ENCODE results near the gene ZDHHC12.
A peak's percentile ranks its signal among the peaks of the same experiment; 100 is the strongest.

Gene ZDHHC12, protein sequence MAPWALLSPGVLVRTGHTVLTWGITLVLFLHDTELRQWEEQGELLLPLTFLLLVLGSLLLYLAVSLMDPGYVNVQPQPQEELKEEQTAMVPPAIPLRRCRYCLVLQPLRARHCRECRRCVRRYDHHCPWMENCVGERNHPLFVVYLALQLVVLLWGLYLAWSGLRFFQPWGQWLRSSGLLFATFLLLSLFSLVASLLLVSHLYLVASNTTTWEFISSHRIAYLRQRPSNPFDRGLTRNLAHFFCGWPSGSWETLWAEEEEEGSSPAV

DNA sequence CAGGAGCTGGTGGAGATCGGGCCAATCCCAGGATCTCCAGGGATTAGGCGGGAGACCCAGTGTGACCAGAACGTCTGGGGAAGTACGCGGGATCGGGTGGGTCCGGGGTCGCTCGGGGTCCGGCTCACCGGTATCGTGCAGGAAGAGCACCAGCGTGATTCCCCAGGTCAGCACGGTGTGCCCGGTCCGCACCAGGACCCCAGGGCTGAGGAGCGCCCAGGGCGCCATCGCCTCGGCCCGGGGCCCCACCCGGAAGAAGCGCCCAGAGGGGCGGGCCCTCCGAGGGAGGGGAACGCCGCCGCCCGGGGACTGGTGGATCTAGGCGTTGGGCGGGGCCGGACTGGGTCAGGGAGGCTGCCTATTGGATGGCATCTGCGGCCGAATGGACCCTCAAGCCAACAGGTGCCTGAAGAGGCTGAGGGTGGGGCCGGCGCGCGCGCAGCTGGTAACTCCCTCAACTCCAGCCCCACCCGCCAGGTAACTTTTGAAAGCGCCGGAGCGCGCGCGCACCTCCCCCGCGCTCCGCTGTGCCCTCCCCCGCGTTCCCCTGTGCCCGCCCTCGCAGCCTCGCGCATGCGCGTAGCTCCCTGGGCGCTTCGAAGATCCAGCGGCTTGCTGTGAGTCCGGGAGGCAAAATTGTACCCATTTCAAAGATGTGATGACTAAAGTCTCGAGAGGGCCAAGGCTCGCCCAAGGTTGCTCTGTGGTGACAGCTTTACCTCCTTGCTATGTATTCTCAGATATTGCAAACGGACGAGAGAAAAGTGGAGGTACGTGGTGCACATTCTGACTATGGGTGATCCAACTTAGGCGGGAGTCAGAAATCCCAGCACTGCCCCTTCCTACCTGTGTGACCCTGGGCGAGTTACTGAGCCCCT, at the start of gene ZDHHC12:
TSS of gene ZDHHC12 (minus strand) at position 262 of the 878 bp plus-strand sequence. CDS start at position 228, 34 bp downstream.
- DNase-seq, result peak; percentile 98

DNA sequence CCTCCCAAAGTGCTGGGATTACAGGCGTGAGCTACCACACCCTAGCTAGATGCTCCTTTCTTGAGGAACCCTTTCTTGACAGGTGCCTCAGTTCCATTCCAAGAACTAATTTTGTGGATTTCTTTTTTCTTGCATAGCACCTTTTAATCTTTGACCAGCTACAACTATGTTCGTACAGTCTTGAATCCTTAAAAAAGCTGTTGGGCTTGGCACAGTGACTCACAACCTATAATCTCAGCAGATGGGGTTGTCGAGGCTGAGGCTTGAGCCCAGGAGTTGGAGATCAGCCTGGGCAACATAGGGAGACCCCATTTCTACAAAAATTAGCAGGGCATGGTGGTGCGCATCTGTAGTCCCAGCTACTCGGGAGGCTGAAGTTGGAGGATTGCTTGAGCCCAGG, 49.1 kb upstream of the ZDHHC12 start:
- no peak for DNase-seq

DNA sequence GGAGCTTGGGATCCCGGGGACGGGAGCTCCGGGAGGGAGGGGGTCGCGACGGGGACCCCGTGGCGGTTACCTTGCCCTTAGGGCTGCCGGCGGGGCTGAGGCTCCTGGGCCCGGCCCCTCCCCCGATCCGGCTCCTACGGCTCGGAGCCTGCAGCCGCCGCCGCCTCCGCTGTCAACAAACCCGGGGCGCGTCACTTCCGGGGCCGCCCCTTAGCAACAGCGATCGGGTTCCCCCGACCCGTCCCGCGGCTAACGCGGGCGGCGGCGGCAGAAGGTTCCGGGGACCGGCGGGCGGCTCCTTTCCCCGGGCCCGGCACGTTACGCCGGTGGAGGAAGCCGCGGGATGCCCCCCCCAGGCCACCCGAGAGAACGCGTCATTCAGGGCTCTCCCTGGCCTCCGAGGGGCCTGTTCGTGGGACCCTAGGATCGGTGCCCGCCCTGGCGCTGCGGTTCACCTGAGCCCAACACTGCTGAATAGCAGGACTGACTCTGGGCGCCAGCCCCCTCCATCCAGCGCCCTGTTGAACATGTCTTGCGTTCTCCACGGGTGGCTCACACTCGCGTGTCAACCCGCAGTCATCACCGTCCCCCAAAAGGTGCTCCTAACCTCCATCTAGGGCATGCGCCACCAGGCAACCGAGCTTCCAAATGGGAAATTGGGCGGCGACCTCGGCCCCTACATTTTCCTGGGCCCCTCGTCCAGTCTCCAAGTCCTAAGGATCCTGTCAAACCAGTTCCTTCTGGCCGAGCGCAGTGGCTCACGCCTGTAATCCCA, 48.0 kb upstream of the ZDHHC12 start, which contains the start of gene ZER1:
TSS of gene ZER1 (minus strand) at position 183 of the 775 bp plus-strand sequence. CDS start 16,362 bp downstream, outside the sequence.
- peak; percentile 90 for DNase-seq

DNA sequence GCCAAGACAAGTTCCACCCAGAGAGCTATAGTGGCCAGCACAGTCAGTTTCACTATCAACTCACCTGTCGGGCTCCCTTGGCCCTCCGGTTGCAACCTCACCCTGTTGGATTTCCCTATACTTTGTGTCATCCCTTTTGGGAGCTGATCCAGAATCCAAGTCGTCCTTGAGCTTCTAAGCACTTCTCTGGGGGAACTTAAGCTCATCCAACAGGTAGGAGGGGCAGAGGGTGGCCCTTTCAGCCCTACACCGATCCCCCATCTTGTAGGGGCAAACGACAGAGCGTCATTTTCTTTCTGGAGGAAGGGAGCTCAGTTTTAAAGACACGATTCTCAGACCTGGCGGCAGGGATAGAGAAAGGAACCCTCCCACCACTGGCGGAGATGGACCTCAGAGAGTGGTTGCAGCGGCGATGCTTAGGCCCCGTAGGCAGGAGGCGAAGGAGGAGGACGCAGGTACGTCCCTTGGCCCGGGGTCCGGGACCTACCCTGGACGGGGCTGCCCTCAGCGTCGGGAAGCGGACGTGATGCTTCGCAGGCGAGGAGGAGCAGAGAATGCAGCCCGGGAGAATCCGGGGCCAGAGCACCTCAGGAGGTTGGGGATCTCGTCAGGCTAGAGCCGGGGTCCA, 47.3 kb upstream of the ZDHHC12 start:
- DNase-seq, result no peak

DNA sequence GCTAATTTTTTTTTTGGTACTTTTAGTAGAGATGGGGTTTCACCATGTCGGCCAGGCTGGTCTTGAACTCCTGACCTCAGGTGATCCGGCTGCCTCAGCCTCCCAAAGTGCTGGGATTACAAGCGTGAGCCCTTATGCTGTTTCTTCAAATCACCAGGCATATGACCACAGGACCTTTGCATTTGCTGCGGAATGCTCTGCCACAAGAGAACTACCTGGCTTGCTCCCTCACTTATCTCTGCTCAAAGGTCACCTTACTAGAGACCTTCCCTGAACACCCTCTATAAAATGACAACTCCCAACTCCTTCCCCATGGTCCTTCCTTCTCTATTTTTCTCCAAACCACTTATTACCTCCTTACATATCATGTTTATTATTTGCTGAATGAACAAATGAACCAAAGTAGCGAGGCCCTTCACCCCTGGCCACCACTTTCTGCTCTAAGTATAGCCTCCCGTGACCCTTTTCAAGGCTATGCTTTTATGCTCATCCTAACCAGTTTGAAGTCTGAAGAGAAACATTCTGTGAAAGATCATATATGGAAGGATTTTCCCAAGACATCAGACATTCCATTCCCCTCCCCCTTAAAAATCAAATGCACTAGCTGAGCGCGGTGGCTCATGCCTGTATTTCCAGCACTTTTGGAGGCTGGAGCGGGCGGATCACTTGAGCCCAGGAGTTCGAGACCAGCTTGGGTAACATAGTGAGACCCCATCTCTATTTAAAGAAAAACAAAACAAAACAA, 46.5 kb upstream of the ZDHHC12 start:
- no peak for DNase-seq

DNA sequence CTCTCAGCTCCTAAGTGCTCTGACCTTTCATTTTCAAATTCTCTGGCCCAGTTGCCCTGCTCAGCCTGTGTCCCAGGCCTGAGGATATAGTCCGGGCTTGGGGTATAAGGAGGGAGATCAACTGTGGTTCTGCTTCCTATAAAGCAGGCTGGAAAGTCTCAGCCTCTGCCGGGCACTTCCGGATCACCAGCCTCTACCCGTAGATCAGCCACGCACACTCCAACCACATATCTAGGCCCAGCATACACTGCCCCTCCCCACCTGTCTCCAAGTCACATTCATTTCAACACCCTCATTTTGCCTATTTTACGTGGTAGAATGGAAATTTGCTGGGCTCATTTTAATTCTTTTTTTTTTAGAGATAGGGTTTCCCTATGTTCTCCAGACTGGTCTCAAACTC, 44.7 kb upstream of the ZDHHC12 start:
- no peak for DNase-seq

DNA sequence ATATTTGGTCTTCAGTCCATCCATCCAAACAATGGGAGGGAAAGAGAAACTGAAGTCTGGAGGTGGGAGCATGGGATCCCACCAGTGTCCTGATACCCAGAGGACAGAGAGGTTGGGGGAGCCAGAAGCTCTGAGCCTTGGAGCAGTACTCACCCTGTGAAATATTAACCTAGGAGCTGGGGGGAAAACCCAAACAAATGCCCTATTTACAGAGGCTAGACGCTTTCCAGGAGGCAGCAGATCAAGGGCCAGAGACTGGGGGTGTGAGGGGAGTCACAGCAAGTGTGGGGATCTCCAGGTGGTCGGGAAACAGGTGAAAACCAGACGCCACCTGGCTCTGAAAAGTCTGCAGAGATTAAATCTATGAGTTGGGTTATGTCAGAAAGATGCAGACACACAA, 41.6 kb upstream of the ZDHHC12 start:
- no peak for DNase-seq

DNA sequence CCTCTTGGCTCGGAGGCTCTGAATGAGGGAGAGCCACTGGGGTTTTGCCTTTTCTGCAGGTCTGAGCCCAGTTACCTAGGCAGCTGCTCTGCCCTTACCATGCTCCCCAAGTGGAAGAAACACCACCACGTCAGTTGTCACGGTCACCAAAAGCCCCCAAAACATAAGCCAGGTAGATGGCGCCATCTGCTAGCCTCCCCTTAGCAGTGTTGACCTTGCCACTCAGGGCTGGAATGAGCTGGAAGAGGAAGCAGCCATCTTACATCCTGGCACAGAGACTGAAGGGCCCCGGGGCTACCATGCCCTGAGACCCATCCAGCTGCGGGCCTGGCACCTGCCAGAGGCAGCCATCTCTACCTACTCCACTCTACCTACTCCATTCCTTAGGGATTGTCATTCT, 40.4 kb upstream of the ZDHHC12 start:
- DNase-seq, result no peak

DNA sequence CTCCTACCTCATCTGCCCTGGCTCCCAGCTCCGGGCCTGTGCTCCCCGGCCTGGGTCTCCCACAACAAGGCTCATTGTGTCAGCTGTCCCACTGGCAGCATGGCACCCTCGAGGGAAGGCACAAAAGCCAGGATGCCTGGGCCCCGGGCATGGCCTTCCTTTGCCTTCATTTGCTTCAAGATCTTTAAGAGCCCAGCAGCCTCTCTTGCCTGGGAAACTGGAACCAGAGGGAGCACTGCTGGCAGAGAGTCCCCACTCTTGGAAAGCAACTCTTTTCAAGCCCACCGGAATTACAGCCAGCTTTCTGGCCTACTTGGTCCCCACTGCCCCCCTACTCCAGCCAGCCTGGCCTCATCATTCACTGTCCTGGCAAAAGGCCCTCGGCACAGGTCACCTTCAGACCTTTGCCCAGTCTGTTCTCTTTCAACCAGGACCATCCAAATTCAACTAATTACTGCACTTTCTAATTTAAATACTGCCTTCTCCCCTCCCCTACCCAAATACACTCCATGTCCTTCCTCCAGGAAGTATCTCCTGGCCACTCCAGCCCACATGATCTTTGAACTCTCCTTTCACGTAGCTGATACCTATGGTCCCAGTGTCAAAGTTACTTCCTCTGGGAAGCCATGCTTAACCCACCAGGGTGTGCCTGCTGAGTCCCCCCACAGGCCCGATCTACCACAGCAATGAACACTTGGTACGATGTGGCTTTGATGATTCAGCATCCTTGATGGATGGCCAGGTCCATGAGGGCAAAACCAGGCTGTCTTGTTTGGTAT, 38.9 kb upstream of the ZDHHC12 start:
- DNase-seq, result no peak

DNA sequence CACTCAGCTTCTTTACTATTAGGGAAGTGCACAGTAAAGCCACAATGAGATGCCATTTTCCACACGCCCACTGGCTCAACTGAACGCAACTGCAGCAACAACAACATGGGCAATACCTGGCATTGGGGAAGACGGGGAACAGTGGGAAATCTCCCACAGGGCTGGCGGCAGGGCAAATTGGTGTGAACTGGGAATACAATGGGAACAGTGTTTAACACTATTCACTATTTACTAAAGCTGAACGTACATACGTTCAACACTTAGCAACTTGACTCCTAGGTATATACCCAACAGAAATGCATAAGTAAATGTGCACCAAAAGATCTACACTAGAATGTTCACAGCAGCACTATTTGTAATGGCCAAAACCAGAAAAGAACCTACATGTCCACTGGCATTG, 33.7 kb upstream of the ZDHHC12 start:
- DNase-seq, result no peak

DNA sequence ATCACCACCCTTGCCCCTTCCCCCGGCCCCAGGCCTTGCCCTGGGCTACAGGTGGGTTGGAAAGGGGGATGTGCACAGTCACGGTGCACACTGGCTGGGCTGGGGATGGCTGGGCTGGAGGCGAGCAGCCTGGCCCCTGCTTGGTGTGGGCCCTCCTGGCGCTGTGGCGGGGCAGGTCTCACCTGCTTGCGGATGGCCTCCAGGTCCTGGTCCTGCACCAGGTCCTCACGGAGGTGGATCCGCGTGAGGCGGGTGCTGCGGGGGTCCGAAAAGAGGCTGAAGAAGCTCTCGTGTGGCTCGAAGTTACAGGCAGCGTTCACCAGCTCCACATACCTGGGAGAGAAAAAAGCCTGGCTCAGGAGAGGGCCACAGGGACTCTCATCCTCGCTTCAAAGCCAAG, 29.7 kb upstream of the ZDHHC12 start:
- DNase-seq, result no peak

DNA sequence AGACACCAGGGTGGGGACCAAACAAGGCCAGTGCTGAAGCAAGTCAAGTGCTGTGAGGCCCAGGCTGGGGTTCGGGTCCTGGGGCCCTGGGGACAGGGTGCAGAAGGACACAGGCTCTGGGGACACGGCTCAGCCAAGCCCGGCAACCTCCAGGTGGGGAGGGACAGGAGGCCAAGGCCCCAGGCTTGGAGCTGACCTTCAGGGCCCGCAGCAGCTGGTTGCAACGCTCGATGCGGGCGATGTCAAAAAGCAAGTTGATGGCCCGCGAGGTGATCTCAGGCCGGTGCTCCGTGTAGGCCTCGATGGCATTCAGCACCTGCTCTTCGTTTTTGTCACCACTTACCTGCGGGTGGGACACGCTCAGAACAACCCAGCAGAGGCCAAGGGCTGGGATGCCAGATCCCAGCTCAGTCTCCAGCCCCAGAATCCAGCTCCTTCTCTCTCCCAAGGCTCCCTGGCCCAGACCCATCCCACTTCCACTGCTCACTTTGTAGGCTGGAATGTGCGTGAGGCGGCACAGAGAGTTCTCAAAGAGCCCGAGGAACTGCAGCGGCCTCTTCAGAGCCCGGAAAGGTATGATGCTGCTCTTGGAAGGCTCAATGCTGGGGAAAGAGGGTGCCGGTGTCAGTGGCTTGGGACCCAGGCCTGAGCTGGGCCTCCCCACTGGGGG, 27.1 kb upstream of the ZDHHC12 start:
- DNase-seq, result no peak

DNA sequence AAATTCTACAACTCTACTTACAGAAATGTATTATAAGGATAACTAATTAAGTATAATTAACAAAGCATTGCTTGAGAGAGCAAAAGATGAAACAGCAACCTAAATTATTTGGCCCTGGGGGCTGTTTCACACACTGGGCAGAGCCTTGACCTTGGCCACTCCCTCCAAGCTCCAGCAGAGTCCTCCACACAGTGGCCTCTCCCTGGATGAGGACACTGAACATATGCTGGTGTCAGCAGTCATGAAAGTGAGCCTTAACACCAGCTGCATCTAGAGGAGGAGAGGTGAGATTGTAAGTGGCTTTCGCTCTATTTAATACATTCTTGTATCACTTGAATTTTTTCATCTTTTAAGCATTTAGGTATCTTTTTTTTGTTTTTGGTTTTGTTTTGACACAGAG, 23.3 kb upstream of the ZDHHC12 start:
- DNase-seq, result no peak

DNA sequence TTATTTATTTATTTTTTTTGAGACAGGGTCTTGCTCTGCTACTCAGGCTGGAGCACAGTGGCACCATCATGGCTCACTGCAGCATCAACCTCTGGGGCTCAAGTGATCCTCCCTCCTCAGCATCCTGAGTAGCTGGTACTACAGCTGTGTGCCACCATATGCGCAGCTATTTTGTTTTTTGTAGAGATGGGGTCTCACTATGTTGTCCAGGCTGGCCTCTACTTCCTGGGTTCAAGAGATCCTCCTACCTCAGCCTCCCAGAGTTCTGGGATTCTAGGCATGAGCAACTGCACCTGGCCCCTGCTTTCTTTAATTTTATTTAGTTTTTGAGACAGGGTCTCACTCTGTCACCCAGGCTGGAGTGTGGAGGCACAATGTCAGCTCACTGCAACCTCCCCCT, 19.5 kb upstream of the ZDHHC12 start:
- DNase-seq, result no peak

DNA sequence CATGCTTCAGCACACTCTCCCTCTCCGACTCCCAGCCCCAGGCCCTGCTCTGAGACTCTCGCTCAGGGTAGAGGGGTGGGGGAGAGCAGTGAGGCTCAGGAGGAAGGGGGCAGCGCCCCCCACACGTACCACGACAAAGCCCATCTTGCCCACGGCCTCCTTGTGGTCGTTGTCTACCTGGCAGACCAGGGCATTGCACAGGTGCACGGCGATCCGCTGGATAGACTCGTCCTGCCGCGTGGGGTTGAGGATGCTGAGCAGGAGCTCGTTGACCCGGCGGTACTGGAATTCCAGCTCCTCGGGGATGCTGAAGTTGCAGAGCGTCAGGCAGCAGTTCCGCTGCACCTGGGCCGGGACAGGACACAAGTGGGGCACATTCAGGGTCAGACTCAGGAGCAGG, 18.5 kb upstream of the ZDHHC12 start:
- no peak for DNase-seq

DNA sequence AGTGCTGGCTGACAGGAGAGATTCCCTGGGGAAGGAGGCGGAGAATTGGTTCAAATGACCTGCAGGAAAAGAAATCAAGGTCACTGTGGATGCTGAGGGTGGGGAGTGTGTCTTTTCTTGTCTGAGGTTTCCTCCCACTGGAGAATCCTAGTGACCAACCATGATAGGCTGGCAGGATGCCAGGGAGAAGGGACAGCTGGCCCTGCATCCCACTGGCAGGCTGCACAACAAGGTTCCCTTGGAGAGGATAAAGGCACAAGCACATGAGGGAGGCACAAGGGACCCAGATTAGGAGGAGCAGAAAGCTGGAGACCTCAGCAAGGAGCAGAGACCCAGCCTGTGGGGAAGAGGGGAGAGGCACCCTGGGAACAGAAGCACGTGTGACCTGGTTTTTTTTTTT, 11.4 kb upstream of the ZDHHC12 start:
- no peak for DNase-seq

DNA sequence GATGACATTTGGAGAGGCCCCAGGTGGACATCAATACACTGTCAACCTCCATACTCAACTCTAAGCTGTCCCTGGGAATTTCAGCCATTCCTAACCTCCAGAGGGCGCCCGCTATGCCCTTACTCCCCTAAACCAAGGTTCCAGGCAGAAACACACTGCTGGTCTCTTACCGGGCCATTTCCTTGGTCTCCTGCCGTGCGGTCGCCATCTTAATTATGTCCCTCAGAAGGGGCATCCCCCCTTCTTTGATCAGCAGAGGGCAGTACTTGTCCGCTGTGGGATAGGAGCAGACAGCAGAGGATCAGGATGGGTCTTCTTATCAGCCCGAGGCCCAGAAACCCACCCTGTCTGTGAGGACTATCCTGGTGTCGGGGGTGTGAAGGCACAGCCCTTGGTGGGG, 9.3 kb upstream of the ZDHHC12 start:
- DNase-seq, result peak; percentile 84

DNA sequence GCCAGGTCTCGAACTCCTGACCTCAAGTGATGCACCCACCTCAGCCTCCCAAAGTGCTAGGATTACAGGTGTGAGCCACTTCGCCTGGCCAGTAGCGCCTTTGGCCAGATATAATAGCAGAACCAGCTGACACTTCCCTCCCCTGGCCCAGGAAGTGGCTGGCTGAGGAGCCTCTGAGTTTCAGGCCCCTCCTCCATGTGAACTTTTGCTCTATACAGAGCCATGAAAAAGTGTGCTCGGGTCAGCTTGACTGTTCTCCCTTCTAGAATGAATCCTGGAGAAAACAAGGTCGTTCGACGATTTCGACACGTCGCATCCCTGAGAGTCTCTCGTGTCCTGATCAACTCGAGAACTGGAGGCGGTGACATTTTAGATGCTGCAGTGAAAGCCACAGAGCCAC, 8.6 kb upstream of the ZDHHC12 start:
- no peak for DNase-seq

DNA sequence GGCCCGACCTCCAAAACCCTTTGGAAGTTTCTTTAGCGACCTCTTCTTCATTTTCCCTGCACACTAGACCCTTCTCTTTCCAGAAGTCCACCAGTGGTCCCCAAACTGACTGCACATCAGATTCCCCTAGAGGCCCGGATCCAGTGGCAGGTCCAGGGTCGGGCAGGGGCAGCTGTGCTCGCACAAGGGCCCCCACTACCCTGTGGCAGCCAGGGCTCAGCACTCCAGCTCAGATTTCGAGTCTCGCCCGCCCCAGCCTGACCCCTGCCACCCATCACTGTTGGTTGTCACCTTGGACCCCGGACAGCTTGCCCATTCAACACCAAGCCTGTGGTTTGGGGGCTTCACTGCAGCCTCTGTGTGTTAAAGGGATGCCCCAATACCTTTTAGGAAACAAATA, 7.8 kb upstream of the ZDHHC12 start:
- DNase-seq, result no peak

DNA sequence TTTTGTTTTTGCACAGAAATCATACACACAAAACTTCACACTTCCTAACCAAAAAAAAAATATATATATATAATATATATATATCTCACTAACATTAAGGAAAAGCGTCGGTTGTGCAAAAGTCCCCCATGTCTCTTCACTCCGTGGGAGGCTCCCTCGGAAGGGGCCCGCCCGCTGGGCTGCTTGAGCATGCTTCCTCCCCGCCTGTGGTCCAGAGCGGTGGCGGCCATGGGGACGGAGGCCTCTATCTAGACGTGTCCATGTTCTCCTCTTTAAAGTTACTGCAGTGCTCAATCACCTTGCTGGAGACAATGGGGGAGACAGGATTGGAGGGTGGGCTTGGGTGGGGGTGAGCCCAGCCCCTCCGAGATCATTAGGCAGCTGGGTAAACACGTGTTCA, 7.2 kb upstream of the ZDHHC12 start:
- no peak for DNase-seq

Measured in NCI-H510A (cell line).